HG02938 (cell line): ENCODE results near the gene NTRK3.

Source experiments
- ATAC-seq: cut with Tn5 transposase; IDR thresholded peaks from one replicate; pipeline ENCODE4 v1.9.1; 2021; ENCODE audit warnings: mild to moderate bottlenecking, moderate library complexity; ENCODE audit not compliant: unreplicated experiment

The NTRK3 gene

DNA sequence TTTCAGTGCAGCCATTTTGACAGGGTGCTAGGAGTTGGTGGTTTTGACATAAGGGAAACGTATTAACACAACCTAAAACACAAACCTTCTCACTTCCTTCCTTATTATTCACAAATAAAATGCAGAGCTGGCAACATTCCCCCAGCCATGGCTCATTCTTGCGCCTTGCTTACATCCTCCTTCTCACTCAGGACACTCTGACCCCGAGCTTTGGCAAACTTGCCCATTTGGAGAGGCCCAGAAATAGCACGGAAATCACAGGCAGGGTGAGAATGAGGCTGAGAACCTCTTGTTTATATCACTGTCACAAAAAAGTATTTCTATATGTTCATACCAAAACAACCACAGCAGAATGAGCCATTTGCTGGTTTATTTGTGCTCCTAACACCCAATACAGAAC, 244.3 kb downstream of the NTRK3 start:
- ATAC-seq, result no peak

DNA sequence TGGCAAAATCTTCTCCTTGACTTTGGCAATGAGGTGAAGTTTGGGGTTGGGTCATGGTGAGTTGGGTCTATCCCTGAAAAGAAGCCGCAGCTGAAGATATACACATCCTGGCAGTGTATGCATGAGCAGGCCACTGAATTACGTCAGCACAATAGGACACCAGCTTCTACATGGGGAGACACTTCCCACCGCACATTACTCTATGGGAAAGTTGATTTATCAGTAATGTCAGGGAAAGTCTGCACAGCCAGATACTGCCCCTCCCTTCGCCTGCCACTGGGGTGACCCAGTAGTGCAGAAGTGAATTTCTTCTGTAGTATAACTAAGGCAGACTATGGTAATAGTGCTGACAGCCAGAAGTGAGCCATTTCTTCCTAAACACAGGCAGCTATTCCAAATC, 245.0 kb downstream of the NTRK3 start:
- ATAC-seq, result no peak

DNA sequence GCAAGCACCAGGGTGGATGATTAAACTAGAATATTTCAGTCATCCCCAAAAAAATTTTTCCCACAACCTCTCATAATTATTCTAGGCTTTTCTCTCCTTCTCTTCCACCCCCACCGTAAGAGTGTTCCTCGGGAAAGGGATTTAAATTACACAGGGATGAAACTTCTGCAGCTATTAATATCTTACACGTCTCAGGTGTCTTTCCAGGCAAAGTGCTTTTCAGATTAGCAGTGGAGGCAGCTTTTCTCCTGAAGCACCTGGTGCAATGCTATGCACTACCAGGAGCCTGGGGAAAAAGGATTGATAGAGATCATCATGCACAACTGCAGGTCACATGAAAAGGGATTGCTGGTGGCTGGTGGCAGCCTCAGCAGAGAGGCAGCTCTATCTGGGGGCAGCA, 250.4 kb downstream of the NTRK3 start:
- no peak for ATAC-seq

DNA sequence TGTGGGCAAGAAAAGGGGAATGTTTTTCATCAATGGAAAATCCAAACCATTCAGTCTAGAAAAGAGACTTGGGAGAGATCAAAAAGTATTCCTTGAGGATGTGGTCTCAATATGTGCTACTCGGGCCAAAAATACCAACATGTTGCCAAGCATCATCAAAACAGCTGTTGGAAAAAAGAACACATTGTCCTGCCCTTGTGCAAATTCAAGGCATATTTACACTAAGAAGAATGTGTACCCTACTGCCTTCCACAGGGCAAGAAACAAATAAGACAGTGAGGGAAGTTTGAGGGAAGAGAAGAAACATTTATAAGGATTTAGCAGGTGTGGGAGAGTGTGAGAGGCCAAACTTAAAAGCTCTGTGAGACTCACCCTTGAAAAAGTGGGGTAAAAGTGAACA, 252.1 kb downstream of the NTRK3 start:
- ATAC-seq, result no peak

DNA sequence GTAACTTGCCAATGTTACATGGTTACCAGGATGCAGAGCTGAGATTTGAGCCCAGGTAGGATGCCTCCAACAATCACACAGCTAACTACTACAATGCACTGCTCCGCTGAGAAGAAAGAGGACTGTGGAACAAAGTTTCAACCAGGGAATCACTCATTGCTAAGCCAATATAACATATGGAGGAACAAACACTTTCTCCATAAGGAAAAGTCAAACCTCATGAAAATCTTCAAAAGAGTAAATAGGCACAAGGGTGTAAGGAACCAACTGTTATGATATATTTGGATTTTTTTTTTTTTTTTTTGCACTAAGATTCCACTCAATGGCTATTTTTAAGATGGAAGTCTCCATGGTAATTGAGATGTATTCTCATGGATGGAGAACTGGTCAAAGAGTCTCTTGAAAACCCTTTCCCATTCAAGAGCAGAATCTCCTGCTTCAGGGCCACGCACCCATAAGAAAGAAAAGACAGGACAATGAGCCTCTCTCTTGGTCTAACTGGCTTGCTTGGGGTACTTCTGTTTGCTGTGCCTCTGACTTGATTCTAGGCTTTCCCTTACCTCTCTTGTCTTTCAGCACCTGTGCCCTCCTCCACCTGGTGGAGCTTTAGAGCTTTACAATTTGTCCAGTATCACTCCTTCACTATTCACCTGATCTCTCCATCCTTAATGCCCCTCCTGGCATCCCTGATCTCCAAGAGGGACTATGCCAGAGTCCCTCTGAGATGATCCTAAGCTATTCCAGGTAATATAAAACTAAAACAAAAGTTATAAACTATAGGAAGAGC, 252.8 kb downstream of the NTRK3 start:
- ATAC-seq, result no peak

DNA sequence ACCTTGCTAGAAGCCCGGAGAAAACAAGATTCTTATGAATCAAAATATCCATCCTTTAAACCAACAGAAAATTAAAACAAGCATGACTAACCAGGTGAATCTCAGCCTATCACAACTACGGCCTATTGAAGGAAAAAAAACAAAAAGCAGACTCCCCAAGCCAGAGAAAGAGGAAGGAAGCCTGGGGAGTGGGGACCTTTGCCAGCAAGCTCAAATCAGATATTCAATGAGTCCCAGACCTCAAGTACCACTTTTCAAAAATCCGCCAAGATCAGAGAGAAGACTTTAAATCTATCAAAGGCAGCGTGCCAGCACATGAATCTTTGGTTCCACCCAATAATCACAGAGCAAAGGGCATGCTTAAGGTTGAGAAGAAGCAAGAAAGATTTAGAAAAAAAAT, 253.8 kb downstream of the NTRK3 start:
- no peak for ATAC-seq

DNA sequence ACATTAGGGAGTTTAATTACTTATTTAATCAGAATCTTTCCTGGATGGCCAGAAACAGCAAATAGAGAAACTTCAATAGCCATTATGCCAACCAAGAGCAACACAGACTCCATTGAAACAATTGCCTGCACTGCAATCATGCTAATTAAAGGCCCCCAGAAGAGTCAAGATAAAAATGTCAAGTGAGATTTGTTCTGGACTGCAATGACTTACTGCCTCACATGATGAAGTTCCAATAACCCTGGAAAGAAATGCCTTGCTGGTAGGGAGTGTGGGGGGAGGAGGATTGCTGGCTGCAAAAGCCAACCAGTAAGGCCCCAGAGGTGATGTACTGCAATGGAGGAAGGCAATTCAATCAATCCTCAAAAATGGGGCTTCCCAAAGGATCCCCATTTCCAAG, 257.9 kb downstream of the NTRK3 start:
- ATAC-seq, result no peak

DNA sequence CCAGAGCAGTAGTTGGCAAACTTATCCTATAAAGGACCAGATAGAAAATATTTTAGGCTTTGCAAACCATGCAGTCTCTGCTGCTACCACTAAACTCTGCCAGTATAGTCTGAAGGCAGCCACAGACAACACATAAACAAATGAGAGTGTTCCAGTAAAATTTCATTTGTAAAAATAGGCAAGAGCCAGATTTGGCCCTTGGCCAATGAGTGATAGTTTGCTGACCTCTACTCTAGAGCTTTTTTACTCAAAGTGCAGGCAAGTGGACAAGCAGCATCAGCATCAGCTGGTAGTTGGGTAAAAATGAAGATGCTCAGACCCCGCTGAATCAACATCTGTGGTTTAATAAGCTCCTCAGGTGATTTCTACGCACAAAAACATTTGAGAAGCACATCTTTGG, 269.8 kb downstream of the NTRK3 start:
- ATAC-seq, result no peak

DNA sequence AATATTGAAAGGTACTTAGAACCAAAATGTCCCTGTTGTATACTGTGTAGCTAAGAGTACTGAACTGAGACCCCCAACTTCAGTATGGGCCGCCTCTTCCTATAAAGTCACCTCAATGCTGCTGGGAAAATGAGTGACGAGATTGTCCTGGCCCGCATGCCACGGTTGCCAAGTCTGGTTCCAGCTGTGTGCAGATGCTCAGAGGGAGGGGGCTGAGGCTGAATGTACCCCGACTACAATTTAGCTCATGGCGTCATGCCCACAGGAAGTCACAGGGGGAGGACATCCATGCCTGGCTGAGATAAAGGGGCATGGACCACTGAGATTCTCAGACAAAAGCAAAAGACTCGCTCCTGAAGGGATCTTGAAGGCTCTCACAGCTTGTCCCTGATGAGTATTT, 271.1 kb downstream of the NTRK3 start:
- ATAC-seq, result no peak

DNA sequence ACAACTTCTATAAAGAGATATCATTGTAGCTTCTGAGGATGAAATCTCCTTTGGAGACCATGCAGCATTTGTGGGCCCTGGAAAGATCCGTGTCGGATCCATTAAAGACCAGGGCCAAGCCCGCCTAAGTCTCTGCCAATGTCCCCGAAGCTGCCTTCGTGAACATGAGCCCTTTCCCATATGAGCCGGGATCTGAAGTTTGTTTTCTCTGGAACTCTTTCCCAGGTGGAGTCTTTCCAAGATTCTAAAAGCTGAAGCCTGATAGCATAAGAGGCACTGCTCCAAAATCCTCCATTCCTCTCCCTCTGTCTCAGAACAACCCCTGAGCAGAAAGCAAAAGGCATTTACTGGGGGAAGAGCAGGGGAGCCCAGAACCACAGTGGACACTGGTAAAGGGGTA, 274.6 kb downstream of the NTRK3 start:
- ATAC-seq, result no peak

DNA sequence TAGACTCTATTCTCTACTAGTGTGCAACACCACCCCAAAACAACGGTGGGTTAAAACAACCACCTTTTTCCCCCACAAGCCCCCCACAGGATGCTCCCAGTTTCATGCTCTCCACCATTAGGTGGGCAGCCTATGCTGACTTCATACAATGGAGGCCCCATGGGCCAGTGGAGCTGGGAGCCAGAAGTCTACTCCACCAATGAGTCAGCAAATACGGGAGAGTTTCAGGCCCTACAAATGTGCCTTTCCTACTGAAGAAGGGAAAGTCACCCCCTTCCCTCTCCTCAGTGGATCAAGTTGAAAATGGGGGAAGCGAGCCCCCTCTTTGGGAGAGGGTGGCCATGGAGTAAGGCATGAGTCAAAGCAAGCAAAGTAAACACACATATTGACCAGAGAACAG, 278.6 kb downstream of the NTRK3 start:
- no peak for ATAC-seq

DNA sequence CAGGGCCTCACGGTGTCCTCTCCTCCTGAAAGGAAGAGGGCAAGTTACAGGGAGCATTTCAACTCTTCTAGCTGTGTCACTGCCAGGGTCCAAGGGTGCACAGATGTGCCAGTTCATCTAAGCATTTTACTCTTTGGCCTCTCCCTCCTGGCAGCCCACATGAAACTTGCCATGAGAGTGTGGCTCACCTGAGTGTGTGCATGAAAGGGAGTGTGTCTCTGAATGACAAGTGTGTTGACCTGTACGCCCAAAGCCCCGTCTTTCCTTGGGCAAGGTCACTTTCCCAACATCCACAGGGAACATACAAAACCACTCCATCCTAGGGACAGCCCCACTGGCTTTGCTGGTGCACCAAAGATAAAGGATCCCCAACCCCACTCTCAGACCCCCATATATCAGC, 280.0 kb downstream of the NTRK3 start:
- ATAC-seq, result no peak

DNA sequence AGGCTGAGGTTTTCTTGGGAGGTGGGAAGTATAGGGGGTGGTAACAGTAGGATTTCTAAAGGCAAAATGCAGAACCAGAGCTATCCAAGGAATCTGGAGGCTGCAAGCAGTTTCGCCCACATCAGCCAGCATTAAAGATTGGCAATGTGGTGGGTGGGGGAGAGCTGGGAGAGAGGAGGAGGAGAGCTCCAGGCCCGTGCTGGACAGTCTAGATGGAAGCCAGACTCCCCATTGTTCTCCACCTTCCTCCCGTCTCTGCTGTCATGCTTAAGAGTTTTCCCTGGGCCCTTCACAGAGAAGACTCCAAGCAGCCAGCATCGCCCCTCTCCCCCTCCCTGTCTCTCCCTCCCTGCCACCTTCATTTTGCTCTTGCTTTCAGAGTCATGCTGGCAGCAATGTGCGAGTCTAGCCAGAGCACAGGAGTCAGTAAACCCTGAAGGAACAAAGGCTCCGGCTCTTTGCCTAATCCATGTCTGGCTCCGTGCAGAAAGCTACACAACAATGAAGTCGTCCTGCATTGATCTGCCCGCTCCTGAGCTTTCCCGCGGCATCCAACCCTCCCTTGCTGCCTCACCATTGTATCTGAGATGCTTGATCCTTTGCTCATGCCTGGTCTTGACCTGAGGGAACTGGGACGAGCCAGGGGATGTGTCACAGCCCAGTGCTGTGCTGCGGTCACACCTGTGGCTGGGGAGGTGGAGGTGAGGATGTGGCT, 282.9 kb downstream of the NTRK3 start:
- ATAC-seq, result no peak

DNA sequence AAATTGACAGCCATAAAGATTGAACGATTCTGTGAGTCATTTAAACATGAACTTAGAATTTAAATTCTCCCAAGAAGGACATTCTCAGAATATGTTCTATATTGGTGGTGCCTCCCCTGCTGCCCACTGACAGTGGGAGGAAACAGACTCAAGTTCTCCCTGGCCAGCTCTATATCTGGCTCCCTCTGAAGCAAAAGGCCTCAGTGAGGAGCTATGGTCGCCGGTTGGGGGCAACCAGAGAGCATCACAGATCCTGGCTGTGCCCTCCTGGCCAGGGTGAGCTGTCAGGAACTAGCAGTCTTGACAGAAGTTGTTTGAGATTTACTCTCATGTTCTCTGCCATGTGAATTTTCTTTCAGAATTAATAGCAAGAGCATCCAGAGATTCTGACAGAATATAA, 285.5 kb downstream of the NTRK3 start:
- no peak for ATAC-seq

DNA sequence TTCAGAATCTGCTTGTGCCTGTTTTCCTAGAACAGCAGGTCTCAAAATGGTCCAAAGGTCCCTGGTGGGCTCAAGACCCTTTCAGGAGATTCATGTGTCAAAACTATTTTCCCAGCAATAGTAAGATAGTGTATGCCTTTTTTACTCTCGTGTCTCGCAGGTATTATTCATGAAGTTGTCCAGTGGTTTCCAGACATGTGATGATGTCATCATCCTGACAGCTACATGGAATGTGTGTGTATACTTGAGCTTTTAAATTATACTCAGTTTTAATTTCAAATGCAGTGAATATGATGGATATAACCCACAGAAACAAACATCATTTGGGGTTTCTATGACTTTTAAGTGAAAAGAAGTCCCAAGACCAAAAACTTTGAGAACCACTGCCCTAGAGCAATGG, 288.6 kb downstream of the NTRK3 start:
- no peak for ATAC-seq

DNA sequence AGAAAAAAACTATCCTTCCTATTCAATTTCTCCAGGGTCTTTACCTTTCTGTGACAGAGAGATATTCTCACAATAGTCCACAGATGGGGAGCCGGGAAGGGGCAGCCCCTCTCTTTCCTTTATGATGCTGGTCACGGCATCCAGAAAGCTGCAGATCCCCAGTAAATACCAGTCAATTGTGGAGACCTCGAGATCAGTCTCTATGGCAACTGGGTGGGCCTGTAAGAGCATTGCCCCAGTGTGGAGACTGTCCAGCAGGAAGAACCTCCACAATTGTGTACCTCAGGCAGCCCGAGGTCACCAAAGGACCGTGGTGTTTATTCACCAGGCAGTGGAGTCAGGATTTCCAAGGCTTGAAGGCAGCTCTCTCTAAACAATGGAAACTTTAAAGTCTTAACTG, 291.2 kb downstream of the NTRK3 start:
- no peak for ATAC-seq

DNA sequence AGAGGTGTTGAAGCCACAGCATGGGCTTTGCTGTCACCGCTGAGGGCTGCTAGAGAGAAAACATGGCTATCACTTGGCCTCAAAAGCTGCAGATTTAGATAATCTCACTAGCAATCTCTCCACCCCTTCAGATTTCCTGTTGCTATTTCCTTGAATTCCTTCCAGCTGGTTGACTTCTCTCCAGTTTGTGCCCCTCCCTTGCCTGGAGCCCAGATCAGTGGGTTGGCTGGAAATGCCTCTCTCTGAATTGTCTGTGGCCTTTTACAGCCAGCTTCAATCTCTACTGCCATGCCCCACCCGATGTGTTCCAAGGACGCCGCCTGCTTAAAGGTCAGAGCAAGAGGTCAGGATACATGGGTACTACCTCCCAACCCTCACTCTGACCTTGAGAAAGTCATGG, 294.1 kb downstream of the NTRK3 start:
- ATAC-seq, result no peak

DNA sequence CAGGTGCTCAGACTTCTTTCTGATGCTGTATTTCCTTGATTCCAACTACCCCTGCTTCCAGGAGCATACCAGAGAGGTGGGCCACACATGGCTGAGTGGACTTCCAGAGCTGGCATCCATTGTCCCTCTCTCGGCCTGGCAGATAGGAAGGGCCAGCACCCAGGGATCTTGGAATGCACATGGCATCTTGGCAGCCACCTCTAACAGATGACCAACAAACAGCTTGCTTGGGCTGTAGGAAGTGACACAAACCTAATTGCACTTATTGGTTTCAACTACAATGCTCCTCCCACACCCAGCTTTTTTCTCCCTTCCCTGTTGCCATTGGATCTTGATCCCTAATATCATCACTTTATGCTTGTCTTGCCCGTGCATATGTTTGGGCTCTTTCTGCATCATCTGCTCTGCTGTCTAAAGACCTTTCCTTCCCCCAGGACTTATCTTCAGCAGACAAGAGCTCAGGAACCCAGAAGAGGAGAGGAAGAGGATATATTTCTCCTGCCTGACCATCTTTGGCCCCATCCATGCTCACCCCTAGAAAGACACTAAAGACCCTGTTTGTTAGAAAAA, 294.6 kb downstream of the NTRK3 start:
- no peak for ATAC-seq

DNA sequence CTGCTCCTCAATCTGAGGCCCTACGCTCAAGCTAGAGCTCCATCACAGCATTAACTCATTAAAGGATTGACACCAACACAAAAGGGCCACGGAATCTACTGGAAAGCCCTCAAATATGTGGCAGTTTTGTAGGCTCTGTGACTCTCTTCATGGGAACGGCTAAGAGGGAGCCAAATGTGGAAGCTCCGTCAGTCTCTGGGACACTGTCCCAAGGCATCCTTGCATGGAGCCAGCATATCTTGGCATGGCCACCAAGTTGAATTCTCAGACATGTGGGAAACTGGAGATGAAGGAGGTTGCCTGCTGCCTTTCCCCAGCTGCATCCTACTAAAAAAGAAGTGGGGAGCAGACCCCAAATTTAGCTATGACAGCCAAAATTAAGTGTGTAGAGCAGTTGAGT, 296.9 kb downstream of the NTRK3 start:
- ATAC-seq, result no peak

DNA sequence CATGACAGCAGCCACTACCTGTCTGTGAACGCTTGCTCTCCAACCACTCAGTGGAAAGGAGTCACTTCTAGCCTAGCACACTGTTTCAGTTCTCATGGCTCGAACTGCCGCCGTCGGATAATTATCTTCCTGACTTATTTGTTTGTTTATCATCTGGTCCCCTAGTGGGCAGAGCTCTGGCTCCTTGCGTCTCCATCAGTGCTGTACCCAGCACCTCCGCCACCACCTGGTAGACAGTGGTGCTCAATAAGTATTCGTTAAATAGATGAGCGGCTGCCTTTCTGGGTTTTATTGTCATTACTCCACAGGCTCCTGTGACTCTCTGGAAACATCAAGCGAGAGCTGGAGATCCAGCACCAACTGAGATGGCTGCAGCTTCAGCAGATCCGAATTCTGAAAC, 297.5 kb downstream of the NTRK3 start:
- ATAC-seq, result no peak

DNA sequence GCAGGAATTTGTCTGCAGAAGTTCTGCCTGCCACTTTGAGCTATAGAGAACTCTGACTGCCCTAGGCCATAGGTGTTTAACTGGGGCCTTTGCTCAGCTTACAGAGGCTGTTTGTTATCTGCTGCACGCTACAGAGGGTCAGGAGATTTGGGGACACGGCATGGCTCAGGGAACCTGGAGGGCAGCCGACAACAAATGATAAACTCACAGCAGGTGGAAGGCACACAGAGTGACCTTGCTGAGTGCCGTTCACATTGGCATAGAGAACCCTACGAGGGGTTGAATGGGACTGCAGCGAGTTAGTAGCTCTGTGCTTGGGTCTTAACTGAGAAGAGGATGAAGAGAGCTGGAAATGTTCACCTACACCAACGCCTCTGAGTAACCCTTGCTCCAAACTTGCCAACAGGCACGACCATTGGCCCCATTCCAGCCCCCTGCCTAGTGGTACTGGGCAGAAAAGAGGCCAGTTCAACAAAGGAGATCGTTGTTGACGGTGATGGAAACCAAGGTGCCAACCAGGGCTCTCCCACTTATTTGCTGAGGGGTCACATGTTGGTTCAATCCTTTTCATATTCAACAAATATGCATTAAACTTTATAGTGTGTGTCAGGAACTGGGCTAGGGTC, 301.1 kb downstream of the NTRK3 start:
- ATAC-seq, result no peak

DNA sequence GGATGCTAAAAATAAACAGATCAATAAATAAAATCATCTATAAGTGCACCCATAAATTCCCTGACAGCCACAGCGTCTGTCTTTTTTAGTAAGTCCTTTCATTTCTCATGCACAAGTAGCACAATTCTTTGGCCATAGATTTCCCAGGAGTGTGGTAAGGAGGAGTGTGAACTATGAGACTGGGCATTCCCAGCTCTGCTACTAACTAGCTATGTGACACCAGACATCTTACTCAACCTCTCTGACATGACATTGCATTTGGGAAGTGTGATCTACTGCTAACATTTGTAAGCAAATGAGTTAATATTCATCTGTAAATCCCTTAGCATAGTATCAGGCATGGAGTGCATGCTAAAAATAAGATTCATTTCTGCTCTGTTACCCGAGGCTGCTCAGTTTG, 301.7 kb downstream of the NTRK3 start:
- no peak for ATAC-seq
